Measurements from ENCODE around the gene MS4A15.
"Not testable (repeated sequence)": the region's sequence is repeated elsewhere in the genome, so short reads cannot be mapped to it uniquely, and the experiment has no call there.

Gene MS4A15

DNA sequence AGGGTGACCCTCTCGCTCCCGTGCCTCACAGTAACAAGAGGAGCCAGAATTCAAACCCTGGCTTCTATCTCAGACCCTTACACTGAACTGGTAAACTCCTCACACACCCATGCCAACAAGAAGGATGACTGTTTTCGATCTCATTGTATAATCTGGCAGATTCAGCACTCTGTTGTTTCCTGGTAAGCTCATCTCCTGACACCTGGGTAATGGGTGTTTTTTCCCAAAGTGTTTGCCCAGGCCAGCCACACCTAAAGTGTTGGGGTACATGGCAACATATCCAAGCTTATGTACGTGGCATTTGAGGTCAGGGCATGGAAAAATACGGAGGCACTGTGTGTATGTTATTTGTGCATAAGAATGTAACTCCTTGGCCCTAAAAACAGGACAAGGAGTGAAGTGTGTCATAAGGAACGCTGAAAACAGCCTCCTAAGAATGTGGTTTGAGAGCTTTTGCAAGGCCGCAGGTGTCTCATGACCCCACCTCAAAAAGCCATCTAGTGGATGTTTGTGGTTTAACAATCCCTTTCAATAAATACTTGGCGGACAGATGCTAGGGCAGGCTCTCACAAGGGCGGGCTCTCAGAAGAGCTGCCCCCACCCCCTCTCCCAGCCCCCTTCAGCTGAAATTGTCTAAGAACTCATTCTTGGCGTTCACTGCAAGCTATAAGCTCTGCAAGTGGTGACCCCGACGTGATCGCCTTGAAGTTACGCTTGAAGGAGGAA, at the start of gene MS4A15:
MS4A15 (plus strand) TSS at position 561 of the 726 bp plus-strand sequence. CDS start 6,867 bp downstream, outside the sequence.
- peak; percentile 88 for DNase-seq

DNA sequence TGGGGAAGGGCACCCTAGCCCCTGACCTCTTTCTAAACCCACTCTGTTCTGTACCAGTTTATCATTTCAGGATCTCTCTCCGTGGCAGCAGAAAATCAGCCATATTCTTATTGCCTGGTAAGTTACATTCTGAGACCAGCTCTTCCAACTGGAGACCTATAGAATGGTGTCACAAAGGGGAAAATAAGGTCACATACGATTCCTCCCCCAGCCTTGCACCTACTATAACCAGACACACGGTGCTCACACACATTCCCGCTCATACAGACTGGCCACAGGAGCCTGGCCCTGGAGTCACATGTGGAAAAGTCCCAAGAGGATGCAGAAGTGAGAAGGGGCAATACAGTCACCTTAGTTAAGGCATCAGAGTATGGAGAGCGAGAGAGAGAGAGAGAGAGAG, 49.7 kb upstream of the MS4A15 start:
- DNase-seq, result no peak

DNA sequence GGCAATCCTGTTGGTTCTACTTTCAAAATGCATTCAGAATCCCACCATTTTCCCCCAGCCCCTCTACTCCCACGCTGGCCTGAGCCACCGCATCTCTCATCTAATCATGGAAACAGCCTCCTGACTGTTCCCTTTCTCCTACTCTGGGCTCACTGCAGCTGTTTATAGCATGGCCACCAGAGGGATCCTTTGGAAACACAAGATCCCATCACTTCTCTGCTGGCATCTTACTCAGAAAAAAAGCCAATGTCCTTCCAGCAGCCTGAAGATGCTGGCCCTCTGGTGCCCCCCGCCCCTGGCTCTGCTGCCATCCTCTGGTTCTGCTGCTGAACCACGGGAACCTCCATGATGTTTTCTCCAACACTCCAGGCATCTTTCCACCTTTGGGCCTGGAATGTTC, 46.2 kb upstream of the MS4A15 start:
- DNase-seq, result no peak

GRCh38 chr11:60711276-60711675, 45.4 kb upstream of the MS4A15 start:
- no peak for DNase-seq

DNA sequence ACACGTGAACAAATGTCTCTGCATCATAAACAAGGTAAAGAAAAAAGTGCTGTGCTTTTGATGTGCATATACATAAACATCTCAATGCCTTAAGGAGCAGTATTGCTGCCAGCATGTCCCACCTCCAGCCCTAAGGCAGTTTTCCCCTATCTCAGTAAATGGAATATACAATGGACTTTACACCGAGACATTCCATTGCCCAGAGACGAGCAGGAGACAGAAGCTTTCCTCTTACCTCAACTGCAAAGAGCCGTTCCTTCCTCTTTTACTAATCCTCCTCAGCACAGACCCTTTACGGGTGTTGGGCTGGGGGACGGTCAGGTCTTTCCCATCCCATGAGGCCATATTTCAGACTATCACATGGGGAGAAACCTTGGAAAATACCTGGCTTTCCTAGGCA, 43.2 kb upstream of the MS4A15 start:
- not testable (repeated sequence) for DNase-seq

GRCh38 chr11:60717956-60718355, 38.7 kb upstream of the MS4A15 start:
- DNase-seq, result no peak

DNA sequence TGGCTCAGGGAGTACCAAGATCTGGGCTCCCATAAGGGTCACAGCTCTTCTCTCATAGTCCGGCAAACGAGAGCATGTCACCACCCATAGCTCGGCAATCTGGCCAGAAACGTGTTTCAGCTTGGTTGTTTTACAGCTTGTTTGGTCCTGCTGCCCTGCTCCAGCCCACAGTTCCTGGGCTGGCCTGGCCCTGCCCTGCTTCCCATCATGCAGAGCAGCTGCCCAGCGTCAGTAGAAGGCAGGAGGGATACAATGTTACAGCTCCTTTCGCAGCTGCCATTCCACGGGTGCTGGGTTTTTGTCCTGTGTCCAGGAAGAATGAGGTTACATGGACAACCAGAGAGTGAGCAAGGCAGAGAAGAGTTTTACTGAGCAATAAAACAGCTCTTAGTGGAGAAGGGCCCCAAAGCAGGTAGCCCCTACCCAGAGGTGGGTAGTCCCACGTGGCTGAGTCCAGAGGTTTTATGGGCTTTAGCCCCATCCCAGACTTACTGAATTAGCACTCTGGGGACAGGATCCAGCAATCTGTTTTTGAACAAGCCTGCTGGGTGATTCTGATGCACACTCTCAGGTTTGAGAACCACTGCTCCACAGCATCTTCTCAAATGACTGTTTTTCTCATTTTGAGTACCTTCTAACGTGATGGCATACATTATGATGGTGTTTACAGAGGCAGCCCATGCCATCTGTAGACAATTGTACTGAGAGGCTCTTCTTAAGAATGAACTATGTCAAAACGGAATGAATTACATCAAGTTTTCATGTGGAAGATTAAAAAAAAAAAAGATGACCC, 37.9 kb upstream of the MS4A15 start:
- DNase-seq, result no peak

- no peak for DNase-seq
These were observed 37.3 kb upstream of the MS4A15 start for GRCh38 chr11:60719391-60719790.

DNA sequence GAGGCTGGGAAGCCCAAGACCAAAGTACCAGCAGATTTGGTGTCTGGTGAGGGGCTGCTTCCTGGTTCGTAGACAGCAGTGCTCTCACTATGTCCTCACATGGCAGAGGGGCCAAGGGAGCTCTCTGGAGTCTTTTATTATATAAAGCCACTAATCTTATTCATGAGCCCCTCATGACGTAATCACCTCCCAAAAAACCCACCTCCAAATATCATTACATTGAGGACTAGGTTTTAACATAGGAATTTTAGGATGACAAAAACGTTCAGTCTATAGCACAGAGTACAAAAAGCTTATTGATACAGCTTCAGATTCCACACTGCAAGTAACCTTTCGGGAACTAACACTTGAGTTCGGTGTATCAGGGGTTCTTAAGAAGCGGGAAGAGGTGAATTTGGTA, 36.2 kb upstream of the MS4A15 start:
- no peak for DNase-seq

DNA sequence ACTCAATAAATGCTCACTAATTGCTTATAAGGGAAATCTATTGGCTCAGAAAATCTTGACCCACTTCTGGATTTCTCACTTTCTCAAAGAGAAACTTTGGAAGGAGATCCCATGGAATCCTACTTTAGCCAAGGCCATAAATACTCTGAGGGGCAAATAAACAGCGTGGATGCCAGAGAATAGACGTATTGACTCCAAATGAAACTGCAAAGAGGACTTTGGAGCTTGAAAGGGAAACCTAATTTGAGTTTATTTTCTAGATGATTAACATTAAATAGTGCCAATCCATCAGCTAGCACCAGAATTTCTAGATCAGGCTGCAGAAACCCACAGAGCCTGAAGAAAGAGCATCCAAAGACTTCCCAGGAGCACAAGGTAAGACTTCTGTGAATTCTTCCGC, 32.2 kb upstream of the MS4A15 start, which contains the start of gene MS4A18:
MS4A18 (plus strand) TSS at position 301 of the 400 bp plus-strand sequence.
- no peak for DNase-seq

GRCh38 chr11:60725592-60725991, 31.1 kb upstream of the MS4A15 start:
- DNase-seq, result no peak

DNA sequence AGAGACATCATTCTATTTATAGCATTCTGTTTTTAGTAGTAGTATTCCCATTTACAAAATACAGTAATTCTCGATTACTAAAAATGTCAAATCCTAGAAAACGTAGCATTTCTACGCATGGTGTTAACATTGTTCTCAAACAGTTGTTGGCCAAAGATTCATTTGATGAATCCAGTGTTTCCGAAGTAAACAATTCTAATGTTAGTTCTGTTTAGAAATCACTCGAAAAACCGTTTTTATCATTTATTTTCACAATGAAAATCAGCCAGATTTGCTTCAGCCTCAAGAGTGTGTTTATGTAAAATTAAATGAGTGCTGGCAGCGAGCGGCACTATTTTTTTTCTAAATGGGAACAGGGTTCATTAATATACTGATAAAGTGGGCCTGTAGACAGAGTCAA, 25.1 kb upstream of the MS4A15 start:
- no peak for DNase-seq

- DNase-seq, result no peak
These were observed 22.4 kb upstream of the MS4A15 start for GRCh38 chr11:60734279-60734678.

DNA sequence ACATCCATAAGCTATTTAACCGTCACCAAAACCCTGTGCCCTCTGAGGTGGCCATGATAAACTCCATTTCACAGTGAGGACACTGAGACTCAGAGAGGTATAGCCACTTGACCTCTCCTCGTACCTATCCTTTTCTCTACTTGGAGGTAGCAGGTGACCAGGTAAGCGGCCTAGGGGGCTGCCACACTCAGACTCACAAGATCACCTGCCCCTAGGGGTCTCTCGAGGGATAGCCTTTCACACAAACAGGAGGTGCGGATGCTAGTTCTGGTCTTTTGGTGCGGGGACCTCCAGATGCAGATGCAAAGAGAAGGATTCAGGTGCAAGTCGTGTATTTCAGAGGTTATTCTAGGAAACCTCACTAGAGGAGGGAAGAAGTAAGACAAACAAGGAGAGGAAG, 17.6 kb upstream of the MS4A15 start:
- DNase-seq, result no peak

DNA sequence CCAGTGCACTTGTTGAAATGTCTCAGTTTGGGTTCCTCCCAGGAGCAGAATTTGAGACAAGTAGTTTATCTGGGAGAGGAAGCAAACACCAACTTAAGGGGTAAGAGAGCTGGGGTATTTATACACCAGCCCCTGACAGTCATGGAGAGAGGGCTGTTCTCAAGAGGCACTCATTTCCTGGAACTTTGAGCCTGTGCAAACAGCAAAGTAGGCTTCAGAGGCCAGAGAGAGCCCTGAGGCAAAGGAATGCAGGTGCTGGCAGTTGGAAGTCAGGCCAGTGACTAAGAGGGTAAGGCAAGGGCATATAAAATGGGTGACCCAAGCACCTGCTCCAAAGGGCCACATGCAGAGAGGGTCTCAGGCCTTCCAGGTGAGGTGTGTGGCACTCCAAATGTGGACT, 16.1 kb upstream of the MS4A15 start:
- no peak for DNase-seq

GRCh38 chr11:60741421-60741820, 15.2 kb upstream of the MS4A15 start:
- no peak for DNase-seq

GRCh38 chr11:60743058-60743457, 13.6 kb upstream of the MS4A15 start:
- no peak for DNase-seq

DNA sequence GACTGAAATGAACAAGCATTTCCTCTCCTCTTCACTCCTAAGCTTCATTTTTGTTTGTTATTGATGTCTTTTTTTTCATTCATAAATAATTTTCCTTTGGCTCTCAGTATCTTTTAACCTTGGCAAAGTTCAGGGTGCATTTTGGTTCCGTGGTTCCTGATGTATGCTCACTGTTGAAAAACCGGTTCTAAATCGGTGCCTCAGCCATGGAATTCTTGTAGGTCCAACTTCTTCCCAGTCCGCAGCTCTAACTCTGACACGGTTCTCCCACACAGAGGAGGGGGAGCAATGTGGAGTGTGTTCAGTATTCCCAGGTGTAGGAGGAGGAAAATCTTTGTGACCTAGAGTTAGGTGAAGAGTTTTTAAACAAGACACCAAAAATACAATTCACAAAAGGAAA, 12.6 kb upstream of the MS4A15 start:
- no peak for DNase-seq

GRCh38 chr11:60747359-60747873, 9.3 kb upstream of the MS4A15 start:
- DNase-seq, result no peak

DNA sequence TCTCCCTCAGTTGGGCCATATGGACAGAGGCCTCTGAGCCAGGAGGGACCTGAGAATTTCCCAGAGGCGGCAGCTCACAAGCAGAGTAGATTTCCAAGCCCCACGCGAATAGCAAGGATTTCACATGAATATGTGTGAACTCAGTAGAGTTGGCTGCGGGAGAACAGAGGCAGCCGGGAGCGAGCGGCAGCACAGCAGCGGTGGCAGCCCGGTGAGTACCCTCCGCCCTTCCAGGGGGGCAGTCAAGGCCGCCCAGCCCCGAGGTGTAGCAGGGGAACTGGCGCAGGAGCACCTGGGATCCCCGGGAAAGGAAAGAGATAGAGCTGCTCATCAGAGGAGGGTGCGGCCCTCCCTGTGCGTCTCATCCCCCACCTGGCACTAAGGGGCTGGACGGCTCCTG, 8.4 kb upstream of the MS4A15 start:
- no peak for DNase-seq

DNA sequence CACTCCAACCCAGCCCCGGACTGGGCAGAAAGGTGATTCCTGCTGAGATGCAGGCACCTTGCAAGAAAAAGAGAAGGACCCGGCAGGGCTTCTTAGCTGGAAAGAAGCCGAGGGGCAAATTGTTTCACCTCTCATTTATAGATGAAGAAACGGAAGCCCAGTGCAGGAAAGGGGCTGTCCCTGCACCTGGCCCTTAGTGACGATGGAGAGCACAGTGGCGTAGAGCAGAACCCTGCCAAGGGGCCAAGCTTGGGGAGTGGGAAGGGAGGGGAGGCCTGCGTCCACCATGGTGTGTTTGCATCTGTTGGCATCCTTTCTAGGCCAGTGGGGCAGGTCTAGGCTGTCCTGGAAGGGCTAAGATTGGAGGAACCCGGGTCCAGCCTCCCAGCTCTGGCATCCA, 7.8 kb upstream of the MS4A15 start:
- no peak for DNase-seq

DNA sequence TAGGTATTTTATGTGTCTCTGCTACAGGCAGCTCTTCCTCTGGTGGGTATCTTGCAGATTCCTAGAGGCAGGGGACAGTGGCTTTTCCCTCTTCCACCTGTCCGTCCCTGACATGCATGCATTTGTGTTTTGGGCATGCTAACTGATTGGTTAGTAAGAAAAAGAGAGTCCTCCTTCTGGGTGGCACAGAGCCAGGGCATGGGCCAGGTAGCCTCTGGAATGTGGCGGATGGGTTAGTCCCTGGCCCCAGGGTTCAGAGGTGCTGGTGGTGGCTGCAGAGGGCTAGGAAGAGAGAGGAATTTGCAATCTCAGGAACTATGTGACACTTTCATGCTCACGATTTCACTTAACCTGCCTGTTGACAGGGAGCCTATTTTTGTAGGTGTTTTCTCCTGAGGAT, 5.8 kb upstream of the MS4A15 start:
- DNase-seq, result no peak

GRCh38 chr11:60753309-60753708, 3.4 kb upstream of the MS4A15 start:
- no peak for DNase-seq

- DNase-seq, result no peak
These were observed 1.8 kb upstream of the MS4A15 start for GRCh38 chr11:60754887-60755286.

Data from NCI-H2029 (cell line).